ENCODE results near the gene LST1. TPM values are rescaled to one million over a fixed set of nuclear protein-coding genes. Genes with fewer than 3 reads are reported as not detected.

LST1 gene
- polyA plus RNA-seq, 1 donor: 8.3 TPM

GRCh38 chr6:31621320-31621939 lies 35.4 kb downstream of the LST1 start:
- no peak for DNase-seq

GRCh38 chr6:31621991-31622390 lies 35.9 kb downstream of the LST1 start:
- no peak for DNase-seq

- DNase-seq: no peak
These were observed 36.6 kb downstream of the LST1 start for GRCh38 chr6:31622684-31623091.

- DNase-seq: no peak
These were observed 38.0 kb downstream of the LST1 start for GRCh38 chr6:31624070-31624469.

- DNase-seq: no peak
These were observed 40.9 kb downstream of the LST1 start for GRCh38 chr6:31626952-31627351.

GRCh38 chr6:31627690-31628287 lies 41.7 kb downstream of the LST1 start:
- DNase-seq: no peak

- no peak for DNase-seq
These were observed 42.9 kb downstream of the LST1 start for GRCh38 chr6:31629014-31629413.

GRCh38 chr6:31630177-31630934 lies 44.3 kb downstream of the LST1 start:
- DNase-seq: no peak

- no peak for DNase-seq
These were observed 45.1 kb downstream of the LST1 start for GRCh38 chr6:31631209-31631608.

GRCh38 chr6:31631681-31632278 lies 45.7 kb downstream of the LST1 start:
- DNase-seq: no peak

- no peak for DNase-seq
These were observed 46.3 kb downstream of the LST1 start for GRCh38 chr6:31632279-31632946.

GRCh38 chr6:31633447-31633846 lies 47.4 kb downstream of the LST1 start:
- no peak for DNase-seq

- DNase-seq: no peak
These were observed 48.1 kb downstream of the LST1 start for GRCh38 chr6:31634131-31634530.

GRCh38 chr6:31634969-31635575 lies 49.0 kb downstream of the LST1 start:
- no peak for DNase-seq

- DNase-seq: no peak
These were observed 50.9 kb downstream of the LST1 start for GRCh38 chr6:31636698-31637596.

Other genes starting within 250 kb of the LST1 start
- 119 TPM for gene HLA-B, start 229.1 kb upstream of the LST1 start, polyA plus RNA-seq (ENCODE audit: insufficient read length)
- gene MICA, start 182.7 kb upstream of the LST1 start, polyA plus RNA-seq (ENCODE audit: insufficient read length): 6.7 TPM
- 0.85 TPM for gene MICB, start 88.1 kb upstream of the LST1 start, polyA plus RNA-seq (ENCODE audit: insufficient read length)
- gene MCCD1, start 57.3 kb upstream of the LST1 start, polyA plus RNA-seq (ENCODE audit: insufficient read length): not detected
- gene DDX39B, start 44.3 kb upstream of the LST1 start, polyA plus RNA-seq (ENCODE audit: insufficient read length): 420 TPM
- 4.2 TPM for gene ATP6V1G2, start 39.7 kb upstream of the LST1 start, polyA plus RNA-seq (ENCODE audit: insufficient read length)
- gene NFKBIL1, start 38.7 kb upstream of the LST1 start, polyA plus RNA-seq (ENCODE audit: insufficient read length): 18.9 TPM
- not detected for gene LTA, start 14.0 kb upstream of the LST1 start, polyA plus RNA-seq (ENCODE audit: insufficient read length)
- gene TNF, start 10.7 kb upstream of the LST1 start, polyA plus RNA-seq (ENCODE audit: insufficient read length): 0.12 TPM
- 1.5 TPM for gene LTB, start 3.9 kb upstream of the LST1 start, polyA plus RNA-seq (ENCODE audit: insufficient read length)
- gene NCR3, start 6.7 kb downstream of the LST1 start, polyA plus RNA-seq (ENCODE audit: insufficient read length): not detected
- 24.6 TPM for gene AIF1, start 29.0 kb downstream of the LST1 start, polyA plus RNA-seq (ENCODE audit: insufficient read length)
- 166 TPM for gene PRRC2A, start 34.4 kb downstream of the LST1 start, polyA plus RNA-seq (ENCODE audit: insufficient read length)
- gene BAG6, start 66.4 kb downstream of the LST1 start, polyA plus RNA-seq (ENCODE audit: insufficient read length): 252 TPM
- gene APOM, start 69.6 kb downstream of the LST1 start, polyA plus RNA-seq (ENCODE audit: insufficient read length): 3.3 TPM
- gene C6orf47, start 74.5 kb downstream of the LST1 start, polyA plus RNA-seq (ENCODE audit: insufficient read length): 13.1 TPM
- gene GPANK1, start 78.7 kb downstream of the LST1 start, polyA plus RNA-seq (ENCODE audit: insufficient read length): 17.1 TPM
- 127 TPM for gene CSNK2B, start 79.8 kb downstream of the LST1 start, polyA plus RNA-seq (ENCODE audit: insufficient read length)
- 11.7 TPM for gene LY6G5B, start 83.7 kb downstream of the LST1 start, polyA plus RNA-seq (ENCODE audit: insufficient read length)
- gene LY6G5C, start 94.8 kb downstream of the LST1 start, polyA plus RNA-seq (ENCODE audit: insufficient read length): 6.3 TPM
- gene ABHD16A, start 117.0 kb downstream of the LST1 start, polyA plus RNA-seq (ENCODE audit: insufficient read length): 54.6 TPM
- not detected for gene LY6G6F, start 120.6 kb downstream of the LST1 start, polyA plus RNA-seq (ENCODE audit: insufficient read length)
- gene LY6G6D, start 129.1 kb downstream of the LST1 start, polyA plus RNA-seq (ENCODE audit: insufficient read length): not detected
- gene LY6G6C, start 135.5 kb downstream of the LST1 start, polyA plus RNA-seq (ENCODE audit: insufficient read length): 0.28 TPM
- 0.71 TPM for gene MPIG6B, start 137.1 kb downstream of the LST1 start, polyA plus RNA-seq (ENCODE audit: insufficient read length)
- gene DDAH2, start 143.0 kb downstream of the LST1 start, polyA plus RNA-seq (ENCODE audit: insufficient read length): 128 TPM
- 116 TPM for gene CLIC1, start 150.3 kb downstream of the LST1 start, polyA plus RNA-seq (ENCODE audit: insufficient read length)
- gene MSH5, start 153.7 kb downstream of the LST1 start, polyA plus RNA-seq (ENCODE audit: insufficient read length): 14.4 TPM
- gene SAPCD1, start 176.4 kb downstream of the LST1 start, polyA plus RNA-seq (ENCODE audit: insufficient read length): 2.4 TPM
- gene VWA7, start 191.1 kb downstream of the LST1 start, polyA plus RNA-seq (ENCODE audit: insufficient read length): 2.5 TPM
- 48.6 TPM for gene VARS1, start 209.5 kb downstream of the LST1 start, polyA plus RNA-seq (ENCODE audit: insufficient read length)
- gene LSM2, start 220.7 kb downstream of the LST1 start, polyA plus RNA-seq (ENCODE audit: insufficient read length): 51.7 TPM
- 3.7 TPM for gene HSPA1L, start 229.0 kb downstream of the LST1 start, polyA plus RNA-seq (ENCODE audit: insufficient read length)
- gene HSPA1A, start 229.3 kb downstream of the LST1 start, polyA plus RNA-seq (ENCODE audit: insufficient read length): 84.3 TPM
- 61.2 TPM for gene HSPA1B, start 241.5 kb downstream of the LST1 start, polyA plus RNA-seq (ENCODE audit: insufficient read length)